GM12873 (cell line): ENCODE results near the gene OLFM1.

ENCODE experiments used
- CTCF ChIP-seq: IDR thresholded peaks from 2 replicates; pipeline ENCODE4 v1.5.1; 2012; ENCODE audit warnings: low read depth, mild to moderate bottlenecking, moderate library complexity, low read length, control low read depth; ENCODE audit not compliant: insufficient read depth; ENCODE audit errors: missing control alignments

Gene OLFM1

GRCh38 chr9:135084262-135084661 is 3.2 kb upstream of the OLFM1 start:
- TF ChIP-seq CTCF: no peak

GRCh38 chr9:135084881-135085760 is 2.3 kb upstream of the OLFM1 start:
- peak; percentile 5 for TF ChIP-seq CTCF

GRCh38 chr9:135085830-135086546 is 1.5 kb upstream of the OLFM1 start:
- peak; percentile 75 for TF ChIP-seq CTCF

DNA sequence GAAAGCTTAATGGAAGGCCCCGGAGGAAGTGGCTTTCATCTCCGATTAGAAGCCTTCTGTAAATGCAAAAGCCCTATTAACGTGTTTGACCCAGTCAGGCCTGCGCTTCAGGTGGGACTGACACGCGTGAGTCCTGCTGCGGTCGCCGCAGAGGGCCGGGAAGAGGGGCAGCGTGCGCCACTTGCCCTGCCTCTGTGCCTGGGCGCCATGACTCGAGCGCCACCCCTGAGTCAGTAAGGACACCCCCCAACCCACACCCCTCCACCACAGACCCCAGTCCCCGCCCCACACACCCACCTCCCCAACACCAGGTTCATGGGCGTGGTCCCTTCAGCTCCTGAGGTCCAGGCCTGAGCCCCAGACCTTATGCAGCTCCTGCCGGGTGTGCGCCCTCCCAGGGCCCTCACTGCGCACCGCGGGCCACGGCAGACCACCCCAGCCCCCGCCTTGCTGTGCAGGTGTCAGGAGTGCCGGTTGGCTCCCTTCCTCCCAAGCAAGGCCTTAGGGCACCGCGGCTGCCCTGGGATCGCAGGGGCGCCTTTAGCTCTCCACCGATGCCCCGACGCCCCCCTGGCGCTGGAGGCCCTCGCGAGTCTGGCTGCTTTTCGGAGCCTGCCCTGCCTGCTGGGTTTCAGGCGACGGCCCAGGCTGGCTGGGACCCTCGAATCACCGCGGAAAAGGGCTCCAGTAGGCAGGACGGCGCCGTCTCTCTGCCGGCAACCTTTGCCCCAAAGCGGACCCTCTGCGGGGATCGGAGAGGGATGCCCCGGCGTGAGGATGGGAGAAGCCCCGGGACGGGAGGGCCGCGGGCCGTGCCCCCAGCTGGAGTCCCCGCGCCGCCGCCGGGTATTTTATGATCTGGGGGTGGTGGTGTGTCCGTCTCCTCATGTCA is 625 bp upstream of the OLFM1 start:
- no peak for TF ChIP-seq CTCF

GRCh38 chr9:135087899-135088347 is 455 bp downstream of the OLFM1 start:
- no peak for TF ChIP-seq CTCF

- no peak for TF ChIP-seq CTCF
Observed at GRCh38 chr9:135088348-135088978, 995 bp downstream of the OLFM1 start.
